GM19438 (cell line): ENCODE results near the gene MTR.

ENCODE experiments used
- ATAC-seq: cut with Tn5 transposase; IDR thresholded peaks from one replicate; pipeline ENCODE4 v1.9.1; 2021; ENCODE audit warnings: low read depth; ENCODE audit not compliant: unreplicated experiment

The MTR gene

GRCh38 chr1:236795035-236795756 is at the start of gene MTR:
Gene MTR, plus strand, starts transcription at chr1:236795292. Its CDS starts 412 bp downstream, at chr1:236795704.
- peak; percentile 96 for ATAC-seq

- no peak for ATAC-seq
Measured at GRCh38 chr1:236746785-236747184, 48.3 kb upstream of the MTR start.

GRCh38 chr1:236747311-236747985 is 47.6 kb upstream of the MTR start:
- no peak for ATAC-seq

- no peak for ATAC-seq
Measured at GRCh38 chr1:236748268-236748870, 46.7 kb upstream of the MTR start.

- ATAC-seq: no peak
Measured at GRCh38 chr1:236750928-236751327, 44.2 kb upstream of the MTR start.

GRCh38 chr1:236751385-236751784 is 43.7 kb upstream of the MTR start:
- ATAC-seq: no peak

- ATAC-seq: no peak
Measured at GRCh38 chr1:236751935-236752334, 43.2 kb upstream of the MTR start.

GRCh38 chr1:236753516-236753915 is 41.6 kb upstream of the MTR start:
- no peak for ATAC-seq

GRCh38 chr1:236753964-236754363 is 41.1 kb upstream of the MTR start:
- ATAC-seq: no peak

- no peak for ATAC-seq
Measured at GRCh38 chr1:236754525-236755210, 40.4 kb upstream of the MTR start.

- no peak for ATAC-seq
Measured at GRCh38 chr1:236757640-236758039, 37.5 kb upstream of the MTR start.

- ATAC-seq: no peak
Measured at GRCh38 chr1:236759252-236759859, 35.7 kb upstream of the MTR start.

- ATAC-seq: no peak
Measured at GRCh38 chr1:236760480-236760879, 34.6 kb upstream of the MTR start.

GRCh38 chr1:236760986-236761385 is 34.1 kb upstream of the MTR start:
- ATAC-seq: no peak

- ATAC-seq: no peak
Measured at GRCh38 chr1:236761397-236762132, 33.5 kb upstream of the MTR start.

GRCh38 chr1:236762410-236762809 is 32.7 kb upstream of the MTR start:
- no peak for ATAC-seq

- ATAC-seq: no peak
Measured at GRCh38 chr1:236765831-236766230, 29.3 kb upstream of the MTR start.

- no peak for ATAC-seq
Measured at GRCh38 chr1:236766506-236766905, 28.6 kb upstream of the MTR start.

- no peak for ATAC-seq
Measured at GRCh38 chr1:236767276-236767675, 27.8 kb upstream of the MTR start.

- no peak for ATAC-seq
Measured at GRCh38 chr1:236768601-236769000, 26.5 kb upstream of the MTR start.
